ENCODE data around the gene SCD.
"Not testable (repeated sequence)": the region's sequence is repeated elsewhere in the genome, so short reads cannot be mapped to it uniquely, and the experiment has no call there.

The SCD gene

DNA sequence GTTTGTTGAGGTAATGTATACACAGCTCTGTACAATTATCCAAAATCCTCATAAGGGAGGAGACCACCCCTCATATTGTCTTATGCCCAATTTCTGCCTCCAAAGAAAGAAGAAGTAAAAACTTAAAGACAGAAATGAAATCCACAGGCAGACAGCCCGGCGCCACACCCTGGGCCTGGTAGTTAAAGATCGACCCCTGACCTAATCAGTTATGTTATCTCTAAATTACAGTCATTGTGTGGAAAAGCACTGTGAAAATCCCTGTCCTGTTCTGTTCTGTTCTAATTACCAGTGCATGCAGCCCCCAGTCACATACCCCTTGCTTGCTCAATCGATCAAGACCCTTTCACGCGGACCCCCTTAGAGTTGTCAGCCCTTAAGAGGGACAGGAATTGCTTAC, 29.6 kb downstream of the SCD start:
- H3K27me3 ChIP-seq (ENCODE audit: control insufficient read depth, insufficient read depth, low read length); H3K4me3 ChIP-seq (ENCODE audit: low read depth, low read length); H3K36me3 ChIP-seq (ENCODE audit: control insufficient read depth, insufficient read depth, low read length); H3K9me3 ChIP-seq (ENCODE audit: control insufficient read depth, insufficient read depth, low read length); H3K9ac ChIP-seq (ENCODE audit: low read depth, low read length); H3K27ac ChIP-seq (ENCODE audit: low read depth, low read length): not testable (repeated sequence)
- H3K4me1 ChIP-seq (ENCODE audit: control insufficient read depth, insufficient read depth, low read length), result peaks cover 19% of the 10 kb centered on the region

DNA sequence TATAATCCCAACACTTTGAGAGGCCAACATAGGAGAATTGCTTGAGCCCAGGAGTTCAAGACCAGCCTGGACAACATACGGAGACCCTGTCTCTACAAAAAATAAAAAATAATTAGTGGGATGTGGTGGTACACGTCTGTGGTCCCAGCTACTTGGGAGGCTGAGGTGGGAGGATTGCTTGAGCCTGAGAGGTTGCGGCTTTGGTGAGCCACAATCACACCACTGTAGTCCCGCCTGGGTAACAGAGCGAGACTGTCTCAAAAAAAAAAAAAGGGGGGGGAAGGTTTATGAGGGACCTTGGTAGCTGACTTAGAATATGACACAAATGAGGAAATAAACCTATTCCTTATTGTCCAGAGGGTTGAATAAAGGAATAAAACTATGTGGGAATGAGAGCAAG, 30.8 kb downstream of the SCD start:
- peaks cover 17% of the 10 kb centered on the region for H3K36me3 ChIP-seq (ENCODE audit: control insufficient read depth, insufficient read depth, low read length)
- H3K4me3 ChIP-seq (ENCODE audit: low read depth, low read length), result no peak overlapping the region
- peaks cover 11% of the 10 kb centered on the region for H3K4me1 ChIP-seq (ENCODE audit: control insufficient read depth, insufficient read depth, low read length)
- H3K9me3 ChIP-seq (ENCODE audit: control insufficient read depth, insufficient read depth, low read length), result no peaks in the 10 kb centered on the region
- H3K27ac ChIP-seq (ENCODE audit: low read depth, low read length), result no peak overlapping the region
- H3K27me3 ChIP-seq (ENCODE audit: control insufficient read depth, insufficient read depth, low read length), result no peaks in the 10 kb centered on the region
- H3K9ac ChIP-seq (ENCODE audit: low read depth, low read length), result no peak overlapping the region

DNA sequence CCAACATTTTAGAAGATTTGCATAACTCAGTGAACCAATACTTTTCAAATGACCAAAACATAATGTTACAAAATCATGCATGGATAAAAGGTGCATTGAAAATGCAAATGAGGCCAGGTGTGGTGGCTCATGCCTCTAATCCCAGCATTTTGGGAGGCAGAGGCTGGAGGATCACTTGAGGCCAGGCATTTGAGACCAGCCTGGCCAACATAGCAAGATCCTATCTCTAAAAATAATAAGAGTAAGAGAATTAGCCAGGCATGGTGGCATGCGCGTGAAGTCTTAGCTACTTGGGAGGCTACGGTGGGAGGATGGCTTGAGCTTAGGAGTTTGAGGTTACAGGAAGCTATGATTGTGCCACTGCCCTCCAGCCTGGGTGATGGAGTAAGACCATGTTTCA, 33.4 kb downstream of the SCD start:
- Histone ChIP-seq H3K36me3 (ENCODE audit: control insufficient read depth, insufficient read depth, low read length) (peaks cover 23% of the 10 kb centered on the region), H3K9ac (ENCODE audit: low read depth, low read length) (no peak overlapping the region), H3K9me3 (ENCODE audit: control insufficient read depth, insufficient read depth, low read length) (no peaks in the 10 kb centered on the region), H3K4me1 (ENCODE audit: control insufficient read depth, insufficient read depth, low read length) (no peaks in the 10 kb centered on the region), H3K27ac (ENCODE audit: low read depth, low read length) (no peak overlapping the region), H3K4me3 (ENCODE audit: low read depth, low read length) (no peak overlapping the region), H3K27me3 (ENCODE audit: control insufficient read depth, insufficient read depth, low read length) (no peaks in the 10 kb centered on the region)

DNA sequence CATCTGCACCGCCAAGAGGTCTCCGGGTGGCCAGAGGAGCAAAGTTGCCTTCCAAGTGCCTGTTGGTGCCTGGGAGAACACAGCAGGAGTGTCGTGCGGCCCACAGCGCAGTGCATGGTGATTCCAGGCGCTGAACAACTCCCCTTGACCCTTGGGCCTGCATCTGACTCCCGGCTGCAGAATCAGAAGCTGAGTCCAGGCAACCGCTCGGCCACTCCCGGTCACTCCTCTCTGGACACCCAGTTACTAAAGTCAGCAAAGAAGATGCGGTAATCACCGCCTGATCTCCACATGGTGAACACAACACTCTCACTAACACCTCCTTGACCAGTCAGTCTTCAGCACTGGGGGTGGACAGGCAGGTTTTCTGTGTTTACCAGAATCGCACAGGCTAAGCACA, 35.5 kb downstream of the SCD start:
- Histone ChIP-seq H3K4me1 (ENCODE audit: control insufficient read depth, insufficient read depth, low read length) (no peaks in the 10 kb centered on the region), H3K27ac (ENCODE audit: low read depth, low read length) (no peak overlapping the region), H3K9me3 (ENCODE audit: control insufficient read depth, insufficient read depth, low read length) (no peaks in the 10 kb centered on the region), H3K9ac (ENCODE audit: low read depth, low read length) (no peak overlapping the region), H3K4me3 (ENCODE audit: low read depth, low read length) (no peak overlapping the region), H3K36me3 (ENCODE audit: control insufficient read depth, insufficient read depth, low read length) (peaks cover 23% of the 10 kb centered on the region), H3K27me3 (ENCODE audit: control insufficient read depth, insufficient read depth, low read length) (no peaks in the 10 kb centered on the region)

DNA sequence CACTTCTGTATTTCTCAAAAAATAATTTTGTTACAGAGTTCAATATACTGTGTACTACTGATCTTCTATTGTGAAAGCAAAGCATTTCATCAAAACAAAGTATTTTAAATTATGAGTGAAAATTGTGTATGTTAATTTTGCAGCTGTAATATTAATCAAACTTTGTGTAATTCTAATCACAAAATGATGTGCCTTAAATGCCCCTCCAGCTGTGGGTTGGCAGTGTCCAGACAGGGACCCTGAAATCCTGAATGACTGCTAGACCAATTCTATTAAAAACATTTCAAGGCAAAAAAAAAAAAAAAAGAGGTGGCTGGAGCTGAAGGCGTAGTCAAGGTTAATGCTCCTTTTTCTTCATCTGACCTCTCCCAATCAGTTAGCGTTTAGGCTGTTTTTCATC, 36.2 kb downstream of the SCD start:
- no peaks in the 10 kb centered on the region for H3K4me1 ChIP-seq (ENCODE audit: control insufficient read depth, insufficient read depth, low read length)
- no peak overlapping the region for H3K27ac ChIP-seq (ENCODE audit: low read depth, low read length)
- no peaks in the 10 kb centered on the region for H3K9me3 ChIP-seq (ENCODE audit: control insufficient read depth, insufficient read depth, low read length)
- H3K27me3 ChIP-seq (ENCODE audit: control insufficient read depth, insufficient read depth, low read length), result no peaks in the 10 kb centered on the region
- no peak overlapping the region for H3K9ac ChIP-seq (ENCODE audit: low read depth, low read length)
- peaks cover 28% of the 10 kb centered on the region for H3K36me3 ChIP-seq (ENCODE audit: control insufficient read depth, insufficient read depth, low read length)
- H3K4me3 ChIP-seq (ENCODE audit: low read depth, low read length), result no peak overlapping the region

DNA sequence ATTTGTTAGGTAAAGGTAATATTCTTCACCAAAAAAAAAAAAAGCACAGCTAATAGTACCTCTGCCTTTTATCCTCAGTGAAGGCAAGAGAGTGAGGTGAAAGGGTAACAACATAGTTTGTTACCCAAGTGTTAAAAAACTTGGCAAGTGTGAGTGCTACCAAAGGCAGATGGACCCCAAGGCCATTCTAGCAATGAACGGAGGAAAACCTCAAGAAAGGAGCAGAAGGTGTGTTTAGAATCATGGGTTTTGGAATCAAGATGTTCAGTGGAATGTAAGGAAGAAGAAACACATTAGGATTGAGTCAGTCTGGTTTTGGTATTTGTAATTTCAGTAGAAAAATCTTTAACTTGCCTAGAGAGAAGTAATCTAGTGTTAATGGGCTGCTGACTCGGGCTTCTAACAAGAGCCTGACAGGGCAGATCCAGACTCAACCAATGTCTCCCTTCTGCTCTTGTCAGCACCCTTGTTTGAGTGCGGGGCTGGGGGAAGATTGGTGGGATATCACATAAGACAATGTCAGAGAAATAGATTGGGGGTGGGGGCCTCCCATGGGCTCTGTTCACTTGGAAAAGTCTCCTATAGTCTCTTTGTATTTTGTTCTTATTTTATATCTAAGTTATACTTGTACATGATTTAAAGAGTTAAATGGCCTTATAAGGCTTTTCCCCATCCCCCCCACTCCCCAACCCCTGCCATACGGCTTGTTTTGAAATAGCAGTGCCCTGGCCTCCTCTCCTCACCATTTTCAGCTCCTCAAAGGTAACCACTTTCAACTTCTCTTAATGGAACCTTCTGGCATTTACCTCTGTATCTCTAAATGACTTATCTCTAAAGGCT, 44.4 kb downstream of the SCD start:
- Histone ChIP-seq H3K9me3 (ENCODE audit: control insufficient read depth, insufficient read depth, low read length) (no peaks in the 10 kb centered on the region), H3K36me3 (ENCODE audit: control insufficient read depth, insufficient read depth, low read length) (peaks cover 9% of the 10 kb centered on the region; the same call in 1 of the 2 replicates), H3K27me3 (ENCODE audit: control insufficient read depth, insufficient read depth, low read length) (no peaks in the 10 kb centered on the region), H3K9ac (ENCODE audit: low read depth, low read length) (no peak overlapping the region), H3K4me1 (ENCODE audit: control insufficient read depth, insufficient read depth, low read length) (no peaks in the 10 kb centered on the region), H3K4me3 (ENCODE audit: low read depth, low read length) (no peak overlapping the region), H3K27ac (ENCODE audit: low read depth, low read length) (no peak overlapping the region)

DNA sequence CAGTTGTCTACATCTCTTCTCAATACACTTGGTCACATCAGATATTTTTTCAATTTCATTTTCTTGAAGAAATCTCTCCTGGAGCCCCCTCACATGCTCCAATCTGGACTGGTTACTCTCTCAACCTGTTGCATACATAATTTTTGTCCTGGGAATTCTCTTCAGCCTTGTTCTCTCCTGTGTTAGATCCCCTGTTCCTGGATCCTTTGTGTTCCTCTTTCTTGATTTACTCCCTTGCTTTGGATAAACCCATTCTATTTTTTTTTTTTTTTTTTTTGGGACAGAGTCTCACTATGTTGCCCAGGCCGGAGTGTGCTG, 45.6 kb downstream of the SCD start:
- H3K4me3 ChIP-seq (ENCODE audit: low read depth, low read length), result no peak overlapping the region
- H3K9ac ChIP-seq (ENCODE audit: low read depth, low read length), result no peak overlapping the region
- no peak overlapping the region for H3K27ac ChIP-seq (ENCODE audit: low read depth, low read length)
- H3K36me3 ChIP-seq (ENCODE audit: control insufficient read depth, insufficient read depth, low read length), result peaks cover 9% of the 10 kb centered on the region; the same call in 1 of the 2 replicates
- no peaks in the 10 kb centered on the region for H3K4me1 ChIP-seq (ENCODE audit: control insufficient read depth, insufficient read depth, low read length)
- no peaks in the 10 kb centered on the region for H3K9me3 ChIP-seq (ENCODE audit: control insufficient read depth, insufficient read depth, low read length)
- H3K27me3 ChIP-seq (ENCODE audit: control insufficient read depth, insufficient read depth, low read length), result no peaks in the 10 kb centered on the region

DNA sequence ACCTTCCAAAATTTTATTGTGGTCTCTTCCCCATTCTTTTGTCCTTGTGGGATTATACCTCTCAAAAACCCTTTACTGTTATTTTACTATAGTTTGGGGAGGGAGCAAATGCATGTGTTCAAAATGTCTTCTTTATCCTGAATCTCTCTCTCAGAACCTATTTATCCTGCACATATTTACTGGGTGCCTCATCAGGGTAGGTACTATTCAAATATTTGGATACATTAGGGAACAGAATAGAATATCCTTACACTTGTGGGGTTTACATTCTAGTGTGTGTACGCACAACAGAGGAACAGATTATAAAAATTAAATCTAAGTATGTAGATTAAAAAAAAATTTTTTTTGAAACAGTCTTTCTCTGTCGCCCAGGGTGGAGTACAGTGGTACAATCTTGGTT, 48.6 kb downstream of the SCD start:
- H3K9me3 ChIP-seq (ENCODE audit: control insufficient read depth, insufficient read depth, low read length), result no peaks in the 10 kb centered on the region
- no peaks in the 10 kb centered on the region for H3K27me3 ChIP-seq (ENCODE audit: control insufficient read depth, insufficient read depth, low read length)
- no peak overlapping the region for H3K27ac ChIP-seq (ENCODE audit: low read depth, low read length)

DNA sequence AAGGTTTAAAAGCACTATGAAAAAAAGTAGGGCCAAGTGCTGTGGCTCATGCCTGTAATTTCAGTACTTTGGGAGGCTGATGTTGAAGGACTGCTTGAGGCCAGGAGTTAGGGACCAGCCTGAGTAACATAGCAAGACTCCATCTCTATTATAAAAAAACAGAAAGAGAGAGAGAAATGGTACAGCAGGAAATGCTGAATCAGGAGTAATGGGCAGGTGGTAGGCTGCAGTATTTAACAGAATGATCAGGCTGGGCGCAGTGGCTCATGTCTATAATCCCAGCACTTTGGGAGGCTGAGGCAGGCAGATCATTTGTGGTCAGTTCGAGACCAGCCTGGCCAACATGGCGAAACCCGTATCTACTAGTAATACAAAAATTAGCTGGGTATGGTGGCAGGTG, 49.6 kb downstream of the SCD start:
- Histone ChIP-seq H3K9ac (ENCODE audit: low read depth, low read length) (no peak overlapping the region), H3K4me3 (ENCODE audit: low read depth, low read length) (no peak overlapping the region), H3K36me3 (ENCODE audit: control insufficient read depth, insufficient read depth, low read length) (no peaks in the 10 kb centered on the region), H3K9me3 (ENCODE audit: control insufficient read depth, insufficient read depth, low read length) (no peaks in the 10 kb centered on the region), H3K27me3 (ENCODE audit: control insufficient read depth, insufficient read depth, low read length) (no peaks in the 10 kb centered on the region), H3K4me1 (ENCODE audit: control insufficient read depth, insufficient read depth, low read length) (no peaks in the 10 kb centered on the region), H3K27ac (ENCODE audit: low read depth, low read length) (no peak overlapping the region)

More for the DNA sequence above, 48.6 kb downstream of the SCD start:
- Histone ChIP-seq H3K4me1 (ENCODE audit: control insufficient read depth, insufficient read depth, low read length) (no peaks in the 10 kb centered on the region), H3K9ac (ENCODE audit: low read depth, low read length) (no peak overlapping the region), H3K4me3 (ENCODE audit: low read depth, low read length) (no peak overlapping the region), H3K36me3 (ENCODE audit: control insufficient read depth, insufficient read depth, low read length) (no peaks in the 10 kb centered on the region)

DNA sequence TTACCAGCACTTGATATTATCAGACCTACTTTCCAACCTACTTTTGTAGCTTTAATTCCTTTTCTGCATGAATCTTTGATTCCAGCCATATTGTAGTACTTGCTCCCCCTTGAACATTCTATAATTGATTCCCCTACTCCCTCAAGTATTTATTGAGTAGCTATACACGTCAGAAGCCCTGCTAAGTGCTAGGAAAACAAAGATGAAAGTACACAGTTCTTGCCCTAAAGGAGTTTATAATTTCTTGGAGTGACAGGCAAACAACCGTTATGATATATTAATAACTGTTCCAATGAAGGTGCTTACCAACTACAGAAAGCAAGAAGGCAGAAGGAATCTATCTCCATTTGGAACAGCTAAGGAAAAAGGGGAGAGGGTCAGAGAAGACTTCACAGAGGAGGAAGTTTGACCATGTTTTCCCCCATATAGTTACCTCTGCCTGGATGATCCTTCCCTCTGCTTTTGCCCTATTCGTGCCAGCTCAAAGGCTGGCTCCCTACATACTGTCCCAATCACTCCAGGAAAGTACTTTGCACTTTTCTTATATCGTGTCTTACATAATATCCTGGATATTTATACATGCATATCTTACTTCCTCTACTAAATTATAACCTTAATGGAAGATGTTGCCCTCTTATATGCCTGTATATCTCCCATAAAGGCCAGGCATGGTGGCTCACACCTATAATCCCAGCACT, 54.7 kb downstream of the SCD start:
- Histone ChIP-seq H3K9ac (ENCODE audit: low read depth, low read length) (no peak overlapping the region), H3K27me3 (ENCODE audit: control insufficient read depth, insufficient read depth, low read length) (no peaks in the 10 kb centered on the region), H3K27ac (ENCODE audit: low read depth, low read length) (no peak overlapping the region), H3K4me1 (ENCODE audit: control insufficient read depth, insufficient read depth, low read length) (no peaks in the 10 kb centered on the region), H3K9me3 (ENCODE audit: control insufficient read depth, insufficient read depth, low read length) (peaks cover 6% of the 10 kb centered on the region), H3K36me3 (ENCODE audit: control insufficient read depth, insufficient read depth, low read length) (no peaks in the 10 kb centered on the region), H3K4me3 (ENCODE audit: low read depth, low read length) (no peak overlapping the region)

DNA sequence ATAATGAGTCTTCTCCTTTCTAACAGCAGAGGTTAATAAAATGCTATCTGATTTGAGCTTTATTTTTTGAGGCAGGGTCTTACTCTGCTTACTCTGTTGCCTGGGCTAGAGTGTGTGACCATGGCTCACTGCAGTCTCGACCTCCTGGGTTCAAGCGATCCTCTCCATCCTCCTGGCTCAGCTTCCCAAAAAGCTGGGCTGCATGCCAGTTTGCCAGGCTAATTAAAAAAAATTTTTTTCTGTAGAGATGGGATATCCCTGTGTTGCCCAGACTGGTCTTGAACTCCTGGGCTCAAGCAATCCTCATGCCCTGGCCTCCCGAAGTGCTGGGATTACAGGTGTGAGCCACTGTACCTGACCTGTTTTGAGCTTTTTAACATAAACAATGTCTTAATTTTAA, 56.7 kb downstream of the SCD start:
- Histone ChIP-seq H3K27ac (ENCODE audit: low read depth, low read length) (no peak overlapping the region), H3K4me1 (ENCODE audit: control insufficient read depth, insufficient read depth, low read length) (no peaks in the 10 kb centered on the region), H3K4me3 (ENCODE audit: low read depth, low read length) (no peak overlapping the region), H3K9me3 (ENCODE audit: control insufficient read depth, insufficient read depth, low read length) (peaks cover 6% of the 10 kb centered on the region), H3K36me3 (ENCODE audit: control insufficient read depth, insufficient read depth, low read length) (no peaks in the 10 kb centered on the region), H3K27me3 (ENCODE audit: control insufficient read depth, insufficient read depth, low read length) (no peaks in the 10 kb centered on the region), H3K9ac (ENCODE audit: low read depth, low read length) (no peak overlapping the region)

All from HUES48 (cell line).